Kidney epithelial cell (primary cell): Measurements from ENCODE around the gene STK38L. TPM values are rescaled to one million over a fixed set of nuclear protein-coding genes. Genes with fewer than 3 reads are reported as not detected.

Experiments
- DNase-seq: peaks from one replicate; pipeline ENCODE4 v3.0.0-alpha.2; 2010; ENCODE audit warnings: low read depth
- H3K27me3 ChIP-seq: 2 replicates; pipeline ENCODE4 v1.6.0; 2011; ENCODE audit warnings: low read length; ENCODE audit not compliant: control insufficient read depth, insufficient read depth
- H3K36me3 ChIP-seq: 2 replicates; pipeline ENCODE4 v1.5.1; 2011; ENCODE audit warnings: low read length; ENCODE audit not compliant: control insufficient read depth, insufficient read depth
- H3K4me3 ChIP-seq: 2 replicates; pipeline ENCODE4 v1.5.1; 2011; ENCODE audit warnings: low read depth, mild to moderate bottlenecking, control low read depth, low read length
- CTCF ChIP-seq: IDR thresholded peaks from 2 replicates; pipeline ENCODE4 v1.5.1; 2011; ENCODE audit warnings: mild to moderate bottlenecking, moderate library complexity, low read length, control low read depth, inconsistent platforms; ENCODE audit not compliant: insufficient read depth, poor library complexity, severe bottlenecking
- total RNA-seq: library from RNA; depleted of rRNA; stranded (reverse); fragments of >200 nt; gene quantifications from 2 replicates; pipeline ENCODE4 v1.2.3, GENCODE V29; 2015

Gene STK38L
- total RNA-seq, 1 donor from 2014 or later = 28.0 TPM

- H3K27me3 ChIP-seq = no peaks in the 10 kb centered on the region
- no peak for TF ChIP-seq CTCF
- H3K4me3 ChIP-seq = no peak overlapping the region
- DNase-seq = no peak
- no peaks in the 10 kb centered on the region for H3K36me3 ChIP-seq
Measured at GRCh38 chr12:27206801-27207502, 37.1 kb upstream of the STK38L start.

GRCh38 chr12:27207615-27208413 lies 36.3 kb upstream of the STK38L start:
- H3K27me3 ChIP-seq = no peaks in the 10 kb centered on the region
- no peaks in the 10 kb centered on the region for H3K36me3 ChIP-seq
- no peak overlapping the region for H3K4me3 ChIP-seq
- no peak for TF ChIP-seq CTCF
- DNase-seq = no peak

- Histone ChIP-seq H3K4me3 (no peak overlapping the region), H3K27me3 (no peaks in the 10 kb centered on the region), H3K36me3 (no peaks in the 10 kb centered on the region)
- TF ChIP-seq CTCF = no peak
- no peak for DNase-seq
Measured at GRCh38 chr12:27208414-27208750, 35.7 kb upstream of the STK38L start.

GRCh38 chr12:27209257-27209910 lies 34.7 kb upstream of the STK38L start:
- no peak for TF ChIP-seq CTCF
- no peak for DNase-seq
- Histone ChIP-seq H3K27me3 (no peaks in the 10 kb centered on the region), H3K36me3 (no peaks in the 10 kb centered on the region), H3K4me3 (no peak overlapping the region)

- no peak overlapping the region for H3K4me3 ChIP-seq
- no peak for TF ChIP-seq CTCF
Measured at GRCh38 chr12:27210187-27210586, 33.9 kb upstream of the STK38L start.

More at GRCh38 chr12:27210187-27210586, 33.9 kb upstream of the STK38L start:
- Histone ChIP-seq H3K27me3 (no peaks in the 10 kb centered on the region), H3K36me3 (no peaks in the 10 kb centered on the region)
- DNase-seq = no peak
